ENCODE data around the gene KRTAP5-2. TPM values are rescaled to one million over a fixed set of nuclear protein-coding genes. Genes with fewer than 3 reads are reported as not detected.

KRTAP5-2 gene
- total and polyA plus RNA-seq, 2 of the 8 experiments (the other 6 are each of a cell fraction or from before 2014, with no cell fraction given), result not detected

DNA sequence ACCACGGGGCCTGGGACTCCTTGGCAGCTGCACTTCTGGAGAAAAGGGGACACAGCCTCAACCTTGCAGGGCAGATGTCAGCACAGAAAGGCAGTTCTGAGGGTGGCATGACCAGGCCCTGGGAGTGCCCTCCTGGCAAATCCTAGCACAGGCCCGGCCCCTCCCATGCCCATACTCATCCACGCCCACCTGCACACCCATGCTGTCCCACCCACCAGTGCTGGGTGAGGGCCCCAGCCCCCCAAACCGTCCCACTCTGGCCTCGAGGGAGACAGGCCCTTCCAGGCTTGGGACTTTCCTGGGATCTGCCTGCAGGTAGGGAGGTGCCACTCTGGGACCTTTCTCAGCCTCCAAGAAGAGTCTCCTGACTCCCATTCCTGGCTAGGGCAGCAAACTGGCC lies 36.1 kb downstream of the KRTAP5-2 start:
- CTCF ChIA-PET (ENCODE audit: partially characterized antibody), result interaction anchor here (0.6 to 2.6 kb wide), 3 partner anchors 13 to 513 kb away, joined by 3 to 11 read pairs (median 4); no protein-coding TSS in a partner anchor

More for the DNA sequence above, 36.1 kb downstream of the KRTAP5-2 start:
- no peak overlapping the region for H3K4me2 ChIP-seq (ENCODE audit: insufficient read depth in 1 of 2, low read depth in 2 of 2, low read length in 2 of 2)
- no peak overlapping the region for H3K14ac ChIP-seq (ENCODE audit: insufficient read length)
- no peak overlapping the region for H3K27ac ChIP-seq (ENCODE audit: low read depth, low read length)
- no peak overlapping the region for H3K4me3 ChIP-seq (ENCODE audit: extremely low read depth in 1 of 4, insufficient read depth in 2 of 4, low read depth in 3 of 4, low read length in 4 of 4)
- no peak overlapping the region for H2BK20ac ChIP-seq (ENCODE audit: low read length)
- H3K18ac ChIP-seq (ENCODE audit: extremely low read depth, low read length), result no peak overlapping the region
- no peak overlapping the region for H3K9ac ChIP-seq (replicated peaks in 1 of 4; ENCODE audit: extremely low read depth in 1 of 4, low read depth in 3 of 4, low read length in 3 of 4)
- no peaks in the 10 kb centered on the region; a peak in 1 of 8 replicates for H3K36me3 ChIP-seq (ENCODE audit: control insufficient read depth in 2 of 4, insufficient read depth in 4 of 4, low read length in 3 of 4)
- no peak overlapping the region for H4K5ac ChIP-seq (ENCODE audit: insufficient read length, low read depth, low read length)
- H3K79me2 ChIP-seq (ENCODE audit: control insufficient read depth in 1 of 2, insufficient read depth in 2 of 2, low read length in 2 of 2), result no peaks in the 10 kb centered on the region
- TF ChIP-seq TEAD4 (IDR thresholded peaks at IDR 0.05; ENCODE audit: low read depth, low read length), result no peak
- no peak for TF ChIP-seq ASH2L (IDR thresholded peaks at IDR 0.05; ENCODE audit: low read length)
- no peak for TF ChIP-seq SP2 (IDR thresholded peaks at IDR 0.05; ENCODE audit: low read length)
- TF ChIP-seq RNF2 (IDR thresholded peaks at IDR 0.05; ENCODE audit: borderline replicate concordance, low read depth, low read length, missing control alignments, poor library complexity, severe bottlenecking), result no peak
- no peak for TF ChIP-seq TAF7 (optimal IDR thresholded peaks at IDR 0.05; ENCODE audit: borderline replicate concordance, low read depth, low read length)
- H3K27me3 ChIP-seq (replicated peaks in 1 of 4; ENCODE audit: control insufficient read depth in 3 of 4, extremely low read depth in 1 of 4, insufficient read depth in 3 of 4, low read length in 3 of 4), result peaks cover 9 to 27% (median 20%) of the 10 kb centered on the region in 4 experiments
- H2BK12ac ChIP-seq (ENCODE audit: low read depth, low read length), result peak overlapping the region; percentile 39; the same call in 1 of the 2 replicates
- H2AK5ac ChIP-seq (ENCODE audit: low read depth, low read length), result no peak overlapping the region
- H4K20me1 ChIP-seq (replicated peaks in 1 of 2; ENCODE audit: control insufficient read depth in 1 of 2, insufficient read depth in 2 of 2, low read length in 2 of 2), result peaks cover 0 to 23% of the 10 kb centered on the region in 2 experiments
- peaks cover 8 to 47% (median 33%) of the 10 kb centered on the region in 4 experiments for H3K4me1 ChIP-seq (replicated peaks in 1 of 4; ENCODE audit: control insufficient read depth in 3 of 4, insufficient read depth in 4 of 4, low read length in 3 of 4)
- POLR2A ChIA-PET (ENCODE audit: partially characterized antibody), result interaction anchor here (1.6 to 7.0 kb wide), 2 partner anchors 9 to 14 kb away, joined by 3 to 60 read pairs; no protein-coding TSS in a partner anchor
- H4K8ac ChIP-seq (ENCODE audit: extremely low read depth, insufficient read depth, low read length), result 0 out of 2 replicates have a peak overlapping the region, but pooled peaks have one; percentile 42
- H2BK15ac ChIP-seq (ENCODE audit: low read length), result no peak overlapping the region
- no peak overlapping the region for H3K23ac ChIP-seq (ENCODE audit: insufficient read length)
- H2BK5ac ChIP-seq (ENCODE audit: low read depth, low read length), result no peak overlapping the region
- H2BK120ac ChIP-seq (replicated peaks; ENCODE audit: low read depth, low read length), result no peak overlapping the region
- no peaks in the 10 kb centered on the region for H3K9me3 ChIP-seq (ENCODE audit: insufficient read depth in 2 of 2, low read depth in 1 of 2, low read length in 1 of 2)
- H4K91ac ChIP-seq (replicated peaks; ENCODE audit: insufficient read length, low read length), result no peak overlapping the region
- H3K79me1 ChIP-seq (ENCODE audit: low read depth, low read length), result no peaks in the 10 kb centered on the region
- WGBS, 2 experiments (ENCODE audit: extremely low coverage in 1 of 2, insufficient coverage in 1 of 2, insufficient read length in 1 of 2, insufficient replicate concordance in 2 of 2, low coverage in 1 of 2, low lambda C conversion rate in 2 of 2, missing lambda C conversion rate in 1 of 2), result 84% methylated on average over 5 of the region's 5 CpGs; no CpG with 5 or more reads in 1 of the 2 experiments
- H2AFZ ChIP-seq (ENCODE audit: low read length), result no peak overlapping the region
- no peak overlapping the region for H3K56ac ChIP-seq (replicated peaks; ENCODE audit: insufficient read length, low read depth, low read length)
- H3K4ac ChIP-seq (replicated peaks; ENCODE audit: insufficient read length, low read depth, low read length), result no peak overlapping the region
- FAIRE-seq (no peak), DNase-seq (ENCODE audit: low read depth in 1 of 2, low spot score in 2 of 2) (no peak)
- H3K23me2 ChIP-seq (ENCODE audit: low read depth, low read length), result no peaks in the 10 kb centered on the region

Data from H1 (cell line).